Stimulated activated CD8-positive, alpha-beta memory T cell treated with anti-CD3 and anti-CD28 coated beads, Interleukin-7, amount 100 ng/mL, for 4 hours (primary cell): ENCODE data around the gene TBC1D10B.

Experiments used
- DNase-seq, 2 donors: peaks; one replicate each; pipeline ENCODE4 v3.0.0-alpha.2; 2020; ENCODE audit warnings: low read depth in 2 of 2

The TBC1D10B gene

GRCh38 chr16:30374538-30374937 lies 4.2 kb upstream of the TBC1D10B start, which contains the start of gene MYL11:
Gene MYL11 (plus strand): TSS chr16:30374802. CDS start chr16:30374858, 56 bp downstream.
- DNase-seq: no peak

GRCh38 chr16:30372725-30373124 lies 2.4 kb upstream of the TBC1D10B start:
- DNase-seq: no peak

GRCh38 chr16:30372038-30372712 lies 1.9 kb upstream of the TBC1D10B start:
- DNase-seq: no peak

- DNase-seq: no peak
Observed at GRCh38 chr16:30371248-30371816, 1.0 kb upstream of the TBC1D10B start.

GRCh38 chr16:30369938-30370455 lies 297 bp downstream of the TBC1D10B start:
- DNase-seq: no peak

- DNase-seq: no peak
Observed at GRCh38 chr16:30369091-30369937, 980 bp downstream of the TBC1D10B start.

- DNase-seq: no peak
Observed at GRCh38 chr16:30368792-30369090, 1.6 kb downstream of the TBC1D10B start.

- DNase-seq: no peak
Observed at GRCh38 chr16:30368122-30368791, 2.0 kb downstream of the TBC1D10B start.

- no peak for DNase-seq
Observed at GRCh38 chr16:30367349-30368009, 2.8 kb downstream of the TBC1D10B start.

GRCh38 chr16:30366511-30366910 lies 3.8 kb downstream of the TBC1D10B start:
- no peak for DNase-seq

GRCh38 chr16:30365200-30365599 lies 5.1 kb downstream of the TBC1D10B start:
- no peak for DNase-seq

- no peak for DNase-seq
Observed at GRCh38 chr16:30361180-30361579, 9.1 kb downstream of the TBC1D10B start.

- DNase-seq: no peak
Observed at GRCh38 chr16:30359871-30360170, 10.5 kb downstream of the TBC1D10B start.

- no peak for DNase-seq
Observed at GRCh38 chr16:30358990-30359870, 11.1 kb downstream of the TBC1D10B start.

GRCh38 chr16:30358577-30358936 lies 11.7 kb downstream of the TBC1D10B start:
- no peak for DNase-seq

- no peak for DNase-seq
Observed at GRCh38 chr16:30357715-30358576, 12.3 kb downstream of the TBC1D10B start.

- DNase-seq: no peak
Observed at GRCh38 chr16:30357085-30357714, 13.1 kb downstream of the TBC1D10B start.

- DNase-seq: no peak
Observed at GRCh38 chr16:30356401-30357084, 13.8 kb downstream of the TBC1D10B start.

GRCh38 chr16:30355954-30356308 lies 14.4 kb downstream of the TBC1D10B start:
- DNase-seq: no peak
